GM19395 (cell line): ENCODE results near the gene ARMH1.
A peak's percentile ranks its signal among the peaks of the same experiment; 100 is the strongest.

Source experiments
- ATAC-seq: cut with Tn5 transposase; IDR thresholded peaks from one replicate; pipeline ENCODE4 v1.9.1; 2021; ENCODE audit warnings: mild to moderate bottlenecking, moderate library complexity; ENCODE audit not compliant: unreplicated experiment

Gene ARMH1

DNA sequence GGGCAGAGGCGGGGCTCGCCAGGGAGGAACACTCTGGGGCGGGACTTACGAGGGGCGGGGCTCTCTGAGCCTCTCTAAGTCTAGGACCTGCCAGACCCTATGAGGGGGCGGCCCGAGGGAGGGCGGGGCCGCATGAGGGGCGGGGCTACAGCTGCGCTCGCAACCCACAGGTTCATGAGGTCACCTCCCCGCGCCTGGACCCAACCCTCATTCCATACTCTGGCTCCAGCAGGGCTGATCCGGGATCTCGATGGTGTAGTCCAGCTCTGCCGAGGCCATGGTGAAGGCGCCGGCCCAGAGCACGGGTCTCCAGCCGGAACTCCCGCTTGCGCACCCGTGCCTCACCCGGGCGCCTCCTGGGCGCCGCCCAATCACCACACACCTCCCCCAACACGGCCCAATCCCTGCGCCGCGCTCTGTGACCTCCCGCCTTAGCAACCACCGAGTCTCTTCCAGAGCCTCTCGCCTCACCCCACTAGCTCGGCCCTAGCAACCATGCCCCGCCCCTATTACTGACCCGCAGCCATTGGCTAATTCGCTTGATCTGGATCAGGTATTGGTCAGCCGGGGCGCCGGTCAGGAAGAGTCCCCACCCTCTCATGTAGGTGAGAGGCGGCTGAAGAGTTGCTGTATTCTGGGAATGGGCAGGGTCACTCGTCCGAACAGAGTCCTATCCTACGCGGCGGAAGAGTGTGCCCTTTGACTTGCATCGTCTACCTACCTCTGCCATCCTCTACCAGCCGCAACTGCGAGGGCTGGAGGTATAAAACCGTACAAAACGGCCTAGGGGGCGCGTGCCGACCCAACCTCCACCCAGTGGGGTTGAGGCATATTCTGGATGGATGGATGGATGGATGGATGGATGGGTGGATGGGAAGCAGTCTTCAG lies at the start of gene ARMH1, which contains the start of gene TMEM53:
TSS of gene ARMH1 (plus strand) at position 602 of the 888 bp plus-strand sequence. CDS start 14,984 bp downstream, outside the sequence.
TSS of gene TMEM53 (minus strand) at position 369 of the 888 bp plus-strand sequence. CDS start at position 279, 90 bp downstream.
- ATAC-seq: peak; percentile 95

GRCh38 chr1:44625348-44625747 lies 49.2 kb upstream of the ARMH1 start:
- no peak for ATAC-seq

- no peak for ATAC-seq
These were observed 45.4 kb upstream of the ARMH1 start for GRCh38 chr1:44628962-44629756.

GRCh38 chr1:44630116-44630515 lies 44.4 kb upstream of the ARMH1 start:
- no peak for ATAC-seq

DNA sequence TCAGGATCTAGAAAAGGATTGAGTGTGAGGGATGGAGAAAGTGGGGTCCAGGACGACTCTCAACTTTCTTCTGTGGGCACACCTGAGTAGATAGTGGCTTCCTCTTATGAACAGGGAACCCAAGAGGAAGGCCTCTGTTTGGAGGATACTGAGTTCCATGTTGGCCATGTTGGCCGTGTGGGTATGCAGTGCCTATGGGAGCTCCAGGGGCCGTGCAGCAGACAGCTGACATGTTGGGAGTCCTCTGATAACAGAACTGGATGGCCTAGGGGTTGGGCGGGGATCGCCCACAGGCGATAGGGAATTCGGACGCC lies 43.2 kb upstream of the ARMH1 start:
- ATAC-seq: peak; percentile 28

DNA sequence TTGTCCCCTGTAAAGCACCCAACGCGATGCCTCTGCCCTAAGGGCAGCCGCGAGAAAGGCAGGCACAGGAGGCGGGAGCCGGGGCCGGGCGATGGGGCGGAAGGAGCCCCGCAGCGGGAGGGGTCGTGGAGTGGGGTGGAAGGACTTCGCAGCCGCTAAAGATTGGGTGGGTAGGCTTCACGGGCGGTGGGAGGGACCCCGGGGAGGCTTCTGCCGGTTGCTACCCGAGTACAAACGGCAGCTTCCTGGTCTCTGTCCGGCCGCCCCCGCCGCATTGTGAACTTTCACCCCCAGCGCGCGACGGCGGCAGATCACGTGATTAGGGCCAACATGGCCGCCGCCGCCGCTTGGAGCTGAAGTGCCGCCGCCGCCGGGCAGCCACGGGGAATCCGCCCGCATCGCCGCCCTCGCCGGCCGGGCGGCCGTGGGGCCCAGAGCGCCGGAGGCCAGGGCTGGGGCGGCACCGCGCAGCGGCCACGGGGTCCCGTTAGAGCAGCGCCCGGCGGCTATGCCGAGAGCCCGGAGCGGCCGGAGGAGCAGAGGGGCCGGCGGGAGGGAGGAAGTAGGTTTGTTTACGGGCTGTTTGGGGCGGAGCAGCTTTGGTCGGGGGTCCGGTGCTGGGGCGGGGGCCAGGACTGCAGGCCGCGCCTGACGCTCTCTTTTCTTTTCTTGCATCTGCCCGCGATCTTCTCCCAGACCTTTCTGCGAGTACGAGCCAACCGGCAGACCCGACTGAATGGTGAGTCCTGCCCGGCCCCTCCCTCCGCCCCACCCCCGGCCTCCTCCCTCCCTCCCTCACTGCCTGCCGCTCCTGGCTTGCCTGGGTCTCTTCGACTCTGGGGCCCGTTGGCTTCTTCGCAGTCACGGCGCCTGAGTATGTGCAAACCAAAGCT lies 42.6 kb upstream of the ARMH1 start:
- peak; percentile 69 for ATAC-seq

- no peak for ATAC-seq
These were observed 41.9 kb upstream of the ARMH1 start for GRCh38 chr1:44632598-44632997.

DNA sequence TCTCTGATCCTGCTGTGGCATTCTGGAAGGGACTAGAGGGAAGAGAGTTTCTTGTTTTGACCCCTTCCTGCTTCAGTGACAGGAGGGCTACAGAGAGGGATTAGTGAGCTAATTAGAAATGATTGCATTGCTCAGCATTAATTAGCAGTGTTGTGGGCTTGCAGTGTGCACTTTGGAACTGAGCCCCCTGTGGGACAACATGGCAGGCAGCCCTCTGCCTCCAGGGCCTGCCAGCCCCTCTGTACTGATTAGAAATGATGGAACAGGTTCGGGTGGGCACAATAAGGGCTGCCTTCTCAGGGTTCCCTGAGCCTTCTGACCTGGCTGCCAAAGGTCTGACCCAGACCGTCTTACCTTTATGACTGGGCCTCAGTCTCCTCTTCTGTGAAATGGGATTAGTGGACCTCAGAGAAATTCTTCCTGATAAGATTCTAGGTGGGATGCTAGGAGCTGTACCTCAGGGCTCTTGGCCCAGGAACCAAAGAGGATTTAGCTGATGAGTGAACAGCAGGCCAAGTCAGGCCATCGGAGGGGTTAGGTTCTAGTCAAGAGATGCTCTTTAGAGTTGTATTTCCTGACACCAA lies 39.8 kb upstream of the ARMH1 start:
- no peak for ATAC-seq

GRCh38 chr1:44635439-44635838 lies 39.1 kb upstream of the ARMH1 start:
- ATAC-seq: no peak

- no peak for ATAC-seq
These were observed 38.3 kb upstream of the ARMH1 start for GRCh38 chr1:44636083-44636687.

DNA sequence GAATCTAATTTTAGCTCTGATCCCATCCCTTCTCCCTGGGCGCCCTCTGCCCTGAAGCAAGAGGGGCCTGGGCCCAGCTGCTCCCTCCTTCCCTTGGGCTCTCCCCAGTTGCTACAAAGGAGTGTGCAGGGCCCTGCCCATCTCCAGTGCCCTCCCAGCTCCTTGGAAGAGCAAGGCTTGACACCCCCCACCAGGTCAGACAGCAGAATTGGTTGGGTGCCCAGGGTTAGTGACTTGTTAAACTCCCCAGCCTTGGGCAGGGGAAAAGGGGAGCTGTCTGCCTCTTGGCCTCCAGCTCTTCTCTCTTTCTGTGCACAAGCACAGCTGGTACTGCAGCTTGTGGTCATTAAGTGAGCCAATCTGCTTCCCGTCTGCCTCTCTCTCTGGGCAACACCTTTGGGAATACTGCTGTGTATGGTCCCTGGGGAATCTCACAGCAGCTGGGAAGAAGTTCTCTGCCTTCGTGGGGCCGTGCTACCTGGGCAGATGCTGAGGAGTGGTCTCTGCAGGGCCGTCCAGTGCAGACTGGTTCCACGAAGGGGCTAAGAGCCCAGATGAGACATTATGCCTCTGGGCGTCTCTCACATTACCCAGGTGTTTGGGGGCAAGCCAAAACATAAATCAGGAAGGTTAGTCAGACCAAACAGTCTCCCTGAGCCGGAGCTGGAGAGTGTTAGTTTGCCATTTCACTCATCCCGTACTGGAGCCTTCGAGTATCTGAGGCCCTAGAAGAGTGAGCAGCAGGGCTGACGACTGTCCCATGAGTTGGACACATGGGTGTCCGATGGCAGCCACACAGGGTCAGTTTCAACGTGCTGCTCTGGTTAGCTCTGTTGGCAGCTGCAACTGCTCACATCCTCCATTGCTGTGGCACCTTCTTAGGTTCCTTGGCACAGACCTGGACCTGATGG lies 37.6 kb upstream of the ARMH1 start:
- ATAC-seq: no peak

- no peak for ATAC-seq
These were observed 36.7 kb upstream of the ARMH1 start for GRCh38 chr1:44637702-44638411.

DNA sequence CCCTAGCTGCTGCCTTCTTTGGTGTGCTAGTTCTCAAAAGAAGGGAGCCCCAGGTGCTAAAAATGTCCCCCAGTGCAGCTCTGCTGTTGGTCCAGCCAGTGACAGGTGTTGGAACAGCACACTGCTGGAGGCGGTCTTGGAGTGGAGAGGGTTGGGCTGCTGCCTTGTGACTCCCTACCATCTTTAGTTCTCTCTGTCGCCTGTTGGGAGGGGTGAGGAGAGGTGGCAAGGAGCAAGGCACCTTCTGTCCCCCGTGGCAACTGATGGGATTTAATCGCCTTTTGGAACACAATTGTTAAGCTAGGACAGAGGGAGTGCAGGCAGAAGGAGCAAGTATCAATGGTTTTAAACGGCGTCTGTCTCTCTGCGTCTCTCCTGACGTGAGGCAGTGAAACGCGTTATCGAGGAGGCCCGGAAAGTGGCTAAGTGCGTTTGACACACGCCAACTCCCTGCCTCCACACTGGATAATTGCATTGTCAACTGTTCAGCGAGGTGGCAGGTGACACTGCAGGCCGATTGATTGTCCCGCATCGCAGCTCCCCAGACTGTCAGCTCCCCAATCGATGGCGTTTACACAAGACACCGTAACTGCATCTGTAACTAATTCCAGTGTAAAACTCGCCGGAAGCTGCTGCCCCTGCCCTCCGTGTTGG lies 34.2 kb upstream of the ARMH1 start:
- ATAC-seq: no peak

- no peak for ATAC-seq
These were observed 33.1 kb upstream of the ARMH1 start for GRCh38 chr1:44641126-44642102.

- ATAC-seq: no peak
These were observed 32.3 kb upstream of the ARMH1 start for GRCh38 chr1:44642255-44642654.

DNA sequence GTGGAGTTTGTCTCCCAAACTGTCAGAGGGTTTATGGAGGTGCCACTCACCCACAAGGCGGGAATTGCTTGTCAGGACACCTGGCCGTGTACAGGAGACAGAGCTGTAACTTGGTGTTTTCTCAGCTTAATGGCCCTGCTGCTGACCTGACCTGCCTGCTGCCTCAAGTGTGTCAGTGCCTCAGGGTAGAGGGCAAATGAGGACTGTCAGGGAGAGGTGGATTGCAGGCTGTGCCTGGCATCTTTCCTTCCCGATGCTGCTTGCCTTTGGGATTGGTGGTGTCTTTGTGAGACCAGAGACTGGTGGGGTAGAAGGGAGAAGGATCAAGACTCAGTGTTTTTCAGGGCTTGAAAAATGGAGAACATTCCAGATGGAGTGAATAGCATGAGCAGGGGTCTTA lies 31.6 kb upstream of the ARMH1 start:
- no peak for ATAC-seq
